Stimulated activated CD4-positive, alpha-beta T cell treated with anti-CD3 and anti-CD28 coated beads, Interleukin-1b, Interleukin-23, amount 100 ng/mL, for 4 hours (primary cell): ENCODE data around the gene GALNT2.

Source experiments
- DNase-seq, 2 donors: peaks; one replicate each; pipeline ENCODE4 v3.0.0-alpha.2; 2020; ENCODE audit warnings: low read depth in 2 of 2

Gene GALNT2

GRCh38 chr1:230208619-230209261 lies 141.7 kb downstream of the GALNT2 start:
- no peak for DNase-seq

GRCh38 chr1:230210326-230210980 lies 143.4 kb downstream of the GALNT2 start:
- DNase-seq: no peak

- no peak for DNase-seq
These were observed 143.9 kb downstream of the GALNT2 start for GRCh38 chr1:230210981-230211336.

GRCh38 chr1:230211436-230212145 lies 144.6 kb downstream of the GALNT2 start:
- no peak for DNase-seq

DNA sequence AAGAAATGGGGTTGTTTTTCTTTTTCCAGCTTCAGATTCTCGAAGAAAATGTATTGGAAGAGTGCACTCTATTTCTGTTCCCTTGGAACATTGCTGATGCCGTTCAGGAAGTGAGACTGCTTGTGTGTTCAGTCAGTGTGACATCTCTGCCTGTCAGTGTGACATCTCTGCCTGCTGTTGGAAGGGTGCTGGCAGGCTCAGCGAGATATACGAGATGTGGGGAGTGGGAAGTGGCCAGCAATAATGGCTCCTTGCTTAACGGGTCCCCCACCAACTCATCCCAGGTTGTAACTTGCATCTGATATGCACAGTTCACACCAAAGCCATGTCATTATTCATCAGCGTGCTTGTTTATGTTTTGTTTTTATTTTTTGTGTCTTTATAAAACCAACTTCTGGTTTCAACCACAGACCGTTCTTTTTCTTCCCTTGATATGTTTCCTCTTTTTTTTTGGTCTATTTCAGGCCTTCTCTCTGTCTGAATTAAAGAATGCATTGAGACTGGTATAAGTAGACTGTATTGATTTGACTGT lies 145.4 kb downstream of the GALNT2 start:
- DNase-seq: no peak

DNA sequence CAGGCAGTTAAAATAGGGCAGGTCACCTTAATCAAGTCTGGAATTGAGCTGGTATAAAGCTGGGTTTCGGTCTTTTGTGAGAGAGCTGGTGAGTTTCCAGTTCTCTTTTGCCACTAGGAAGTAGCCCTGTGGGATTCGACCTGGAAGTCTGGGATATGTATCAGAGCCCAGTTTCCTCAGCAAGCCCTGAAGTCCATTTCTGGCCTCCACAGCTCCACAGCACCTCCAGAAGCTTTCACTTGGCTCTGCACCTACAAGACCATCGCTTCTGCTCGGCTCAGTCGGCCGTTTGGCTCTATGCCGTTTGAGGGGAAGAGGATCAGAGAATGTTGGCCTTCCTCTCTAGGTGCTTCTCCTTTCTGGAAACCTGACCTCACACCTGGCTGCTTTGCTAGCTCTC lies 148.0 kb downstream of the GALNT2 start:
- DNase-seq: no peak

DNA sequence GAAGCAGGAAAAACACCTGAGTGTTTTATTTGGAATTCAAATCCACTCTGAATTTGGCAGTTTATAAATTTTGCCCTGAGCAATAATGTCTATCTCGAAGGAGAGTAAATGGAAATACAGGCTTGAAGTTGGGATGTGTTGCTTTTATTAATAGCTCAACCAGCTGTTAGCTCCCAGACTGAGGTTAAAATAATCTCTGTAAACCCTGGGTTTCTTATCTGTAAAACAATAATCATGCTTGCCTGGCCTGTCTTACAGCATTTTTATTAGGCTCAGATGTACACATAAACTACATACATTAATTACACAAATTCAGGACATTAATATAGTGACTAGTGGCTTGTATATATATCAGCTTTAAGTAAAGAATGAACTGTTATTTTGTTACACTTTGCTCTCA lies 148.5 kb downstream of the GALNT2 start:
- no peak for DNase-seq

GRCh38 chr1:230216896-230217295 lies 149.9 kb downstream of the GALNT2 start:
- no peak for DNase-seq

GRCh38 chr1:230218667-230219066 lies 151.6 kb downstream of the GALNT2 start:
- DNase-seq: no peak

GRCh38 chr1:230219174-230220067 lies 152.4 kb downstream of the GALNT2 start:
- no peak for DNase-seq

- no peak for DNase-seq
These were observed 153.4 kb downstream of the GALNT2 start for GRCh38 chr1:230220478-230220877.

- no peak for DNase-seq
These were observed 153.9 kb downstream of the GALNT2 start for GRCh38 chr1:230220907-230221306.

- DNase-seq: no peak
These were observed 155.6 kb downstream of the GALNT2 start for GRCh38 chr1:230222678-230223077.

DNA sequence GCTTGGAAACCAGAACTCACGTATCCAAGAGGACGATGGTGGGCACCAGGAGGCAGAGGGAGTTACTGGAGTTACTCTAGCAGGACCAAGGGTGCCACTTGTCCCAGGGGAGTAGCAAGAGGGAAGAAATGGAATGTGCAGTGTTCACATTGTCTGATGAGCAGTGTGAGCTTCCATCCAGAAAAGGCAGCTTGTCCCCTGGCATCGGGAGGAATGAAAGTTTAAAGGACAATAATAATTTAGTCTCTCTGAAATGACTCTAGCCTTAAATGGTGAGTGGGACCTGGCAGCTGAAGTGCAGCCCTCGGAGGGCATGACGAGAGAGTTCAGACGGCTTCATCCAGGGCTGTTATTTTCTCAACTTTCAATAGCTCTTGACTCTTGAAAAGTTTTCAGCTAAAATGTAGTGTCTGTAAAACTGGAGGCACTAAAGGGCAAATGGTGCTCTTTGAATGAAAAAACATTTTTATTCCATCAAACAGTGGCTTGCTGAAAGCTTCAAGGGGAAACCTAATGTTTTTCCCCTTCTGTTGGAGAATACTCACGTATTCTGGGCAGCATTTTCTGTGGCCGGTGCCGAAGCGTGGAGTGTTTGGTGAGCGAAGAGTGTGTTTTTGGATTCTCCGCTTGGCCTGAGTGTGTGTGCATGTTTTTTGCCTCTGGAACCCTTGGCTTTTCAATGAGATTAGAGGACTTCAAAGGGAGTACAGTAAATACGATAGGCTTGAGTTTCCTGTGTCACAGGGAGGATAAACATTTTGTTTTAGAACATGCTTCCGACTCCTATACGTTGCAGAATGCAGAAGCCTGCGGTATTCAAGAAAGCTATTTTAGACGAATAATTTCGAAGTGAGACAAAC lies 157.3 kb downstream of the GALNT2 start:
- no peak for DNase-seq

DNA sequence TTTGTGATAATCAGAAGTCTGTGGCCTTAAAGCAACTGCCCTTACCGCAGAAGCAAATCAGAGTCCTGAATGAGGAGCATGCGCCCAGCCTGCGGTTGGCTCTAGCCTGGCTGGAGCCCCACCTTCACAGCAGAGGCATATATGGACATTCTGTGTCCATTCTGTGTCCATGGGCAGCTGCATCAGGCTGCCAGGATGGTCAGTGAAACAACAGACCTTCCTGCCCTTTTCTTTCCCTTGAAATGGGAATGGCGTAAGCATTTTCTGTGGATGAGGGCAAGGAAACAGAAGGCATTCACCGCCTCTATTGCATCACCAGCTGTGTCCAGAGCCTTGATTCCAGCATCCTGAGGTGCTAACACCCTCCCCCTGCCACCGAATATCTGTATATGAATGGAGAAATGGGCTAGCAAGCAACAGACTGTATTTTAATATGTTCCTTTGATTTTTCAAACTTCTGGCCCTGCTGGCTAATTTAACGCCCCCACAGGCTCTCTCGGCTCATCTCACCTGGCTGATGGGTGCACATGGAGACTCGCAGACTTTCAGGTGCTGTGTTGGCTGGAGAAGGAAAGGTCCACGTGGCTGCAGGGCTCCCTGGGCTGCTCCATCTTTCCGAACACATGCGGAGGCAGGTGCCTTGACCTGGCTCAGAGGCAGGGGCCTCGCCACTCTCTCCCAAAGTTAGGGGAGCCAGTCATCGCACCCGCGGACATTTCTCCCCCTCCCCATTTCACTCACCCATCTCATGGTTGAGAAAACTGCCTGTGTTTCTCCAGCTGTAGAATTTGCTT lies 159.2 kb downstream of the GALNT2 start:
- DNase-seq: no peak

GRCh38 chr1:230226814-230227213 lies 159.8 kb downstream of the GALNT2 start:
- no peak for DNase-seq

- no peak for DNase-seq
These were observed 161.3 kb downstream of the GALNT2 start for GRCh38 chr1:230228236-230228897.

GRCh38 chr1:230230273-230230672 lies 163.2 kb downstream of the GALNT2 start:
- no peak for DNase-seq

DNA sequence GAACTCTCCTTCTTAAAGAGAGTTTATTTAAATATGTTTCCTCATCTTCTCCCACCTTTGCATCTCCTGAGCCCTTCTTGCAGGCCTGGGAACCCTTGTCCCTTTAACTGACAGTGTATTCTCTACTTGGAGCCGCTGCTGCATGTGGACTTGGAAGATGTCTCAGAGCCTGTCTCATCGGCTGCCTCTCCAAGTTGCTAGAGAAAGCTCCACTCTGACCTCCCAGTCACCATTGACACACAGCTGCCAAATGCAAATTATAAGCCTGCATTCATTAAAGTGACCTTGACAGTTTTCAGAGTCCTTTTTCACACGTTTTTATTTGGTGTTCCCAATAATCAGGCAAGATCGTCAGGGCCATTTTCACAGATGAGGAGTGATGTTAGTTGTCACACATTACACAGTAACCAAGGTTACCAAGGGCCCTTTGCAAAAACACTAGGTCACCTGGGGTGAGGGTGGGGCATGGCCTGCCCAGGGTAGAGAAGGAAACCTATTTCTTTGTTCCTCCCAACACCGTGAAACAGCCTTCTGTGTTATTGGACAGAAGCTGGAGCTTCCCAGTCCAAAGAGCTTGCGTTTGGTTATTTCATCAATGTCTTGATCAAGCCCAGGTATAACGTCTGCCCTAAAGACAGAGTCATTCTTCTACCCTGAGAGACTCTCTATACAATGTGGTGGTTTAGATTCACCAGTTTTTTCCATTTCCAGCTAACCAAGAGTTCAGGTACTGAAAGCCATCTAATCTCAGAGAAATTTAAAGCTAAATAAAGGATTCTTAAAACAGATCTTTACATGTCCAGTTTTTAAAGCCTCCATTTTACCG lies 164.1 kb downstream of the GALNT2 start:
- DNase-seq: no peak
